GM12874 (cell line): ENCODE measurements around the gene PIK3CA.

Experiments used
- CTCF ChIP-seq: IDR thresholded peaks from 2 replicates; pipeline ENCODE4 v1.5.1; 2011; ENCODE audit warnings: low read depth, mild to moderate bottlenecking, control low read depth, low read length, moderate library complexity; ENCODE audit not compliant: insufficient read depth

The PIK3CA gene

GRCh38 chr3:179177611-179178010 is 29.5 kb downstream of the PIK3CA start:
- TF ChIP-seq CTCF, result no peak

GRCh38 chr3:179179256-179179655 is 31.1 kb downstream of the PIK3CA start:
- no peak for TF ChIP-seq CTCF

GRCh38 chr3:179179979-179180759 is 32.0 kb downstream of the PIK3CA start:
- TF ChIP-seq CTCF, result no peak

- no peak for TF ChIP-seq CTCF
Measured at GRCh38 chr3:179181021-179181472, 32.9 kb downstream of the PIK3CA start.

- no peak for TF ChIP-seq CTCF
Measured at GRCh38 chr3:179181993-179182551, 33.9 kb downstream of the PIK3CA start.

- TF ChIP-seq CTCF, result no peak
Measured at GRCh38 chr3:179182902-179183301, 34.7 kb downstream of the PIK3CA start.

- TF ChIP-seq CTCF, result no peak
Measured at GRCh38 chr3:179184826-179185225, 36.7 kb downstream of the PIK3CA start.
